Stimulated activated CD4-positive, alpha-beta T cell treated with anti-CD3 and anti-CD28 coated beads, Interleukin-4, amount 100 ng/mL, for 1 hour (primary cell): Measurements from ENCODE around the gene CKB.

Experiments
- DNase-seq: peaks from one replicate; pipeline ENCODE4 v3.0.0-alpha.2; 2020

Gene CKB

GRCh38 chr14:103510724-103511693 is 11.6 kb downstream of the CKB start:
- no peak for DNase-seq

GRCh38 chr14:103509864-103510723 is 12.5 kb downstream of the CKB start:
- no peak for DNase-seq

GRCh38 chr14:103508521-103509329 is 13.9 kb downstream of the CKB start:
- DNase-seq: no peak

GRCh38 chr14:103507751-103508150 is 14.9 kb downstream of the CKB start:
- no peak for DNase-seq

- DNase-seq: no peak
These were observed 17.6 kb downstream of the CKB start for GRCh38 chr14:103504991-103505565.

GRCh38 chr14:103503296-103503695 is 19.3 kb downstream of the CKB start:
- DNase-seq: no peak

GRCh38 chr14:103502877-103503276 is 19.8 kb downstream of the CKB start:
- DNase-seq: no peak

GRCh38 chr14:103501921-103502669 is 20.5 kb downstream of the CKB start:
- DNase-seq: no peak

- DNase-seq: no peak
These were observed 21.4 kb downstream of the CKB start for GRCh38 chr14:103501041-103501870.

- peak; percentile 83 for DNase-seq
These were observed 22.3 kb downstream of the CKB start for GRCh38 chr14:103500148-103500990.

- DNase-seq: no peak
These were observed 22.9 kb downstream of the CKB start for GRCh38 chr14:103499709-103500108.

- DNase-seq: no peak
These were observed 25.9 kb downstream of the CKB start for GRCh38 chr14:103496776-103497175.

GRCh38 chr14:103495854-103496253 is 26.8 kb downstream of the CKB start:
- DNase-seq: no peak

- no peak for DNase-seq
These were observed 30.3 kb downstream of the CKB start for GRCh38 chr14:103492156-103492925.

- DNase-seq: no peak
These were observed 30.9 kb downstream of the CKB start for GRCh38 chr14:103491691-103492090.

GRCh38 chr14:103489621-103490020 is 33.0 kb downstream of the CKB start:
- no peak for DNase-seq

- DNase-seq: no peak
These were observed 33.7 kb downstream of the CKB start for GRCh38 chr14:103488960-103489359.

GRCh38 chr14:103488071-103488470 is 34.6 kb downstream of the CKB start:
- DNase-seq: no peak

- no peak for DNase-seq
These were observed 37.1 kb downstream of the CKB start for GRCh38 chr14:103485504-103485903.
